NCI-H774 (cell line): ENCODE results near the gene AGMO.

Experiments used
- DNase-seq: peaks from one replicate; lab custom pipeline; 2025; lab: John Stamatoyannopoulos, UW

The AGMO gene

DNA sequence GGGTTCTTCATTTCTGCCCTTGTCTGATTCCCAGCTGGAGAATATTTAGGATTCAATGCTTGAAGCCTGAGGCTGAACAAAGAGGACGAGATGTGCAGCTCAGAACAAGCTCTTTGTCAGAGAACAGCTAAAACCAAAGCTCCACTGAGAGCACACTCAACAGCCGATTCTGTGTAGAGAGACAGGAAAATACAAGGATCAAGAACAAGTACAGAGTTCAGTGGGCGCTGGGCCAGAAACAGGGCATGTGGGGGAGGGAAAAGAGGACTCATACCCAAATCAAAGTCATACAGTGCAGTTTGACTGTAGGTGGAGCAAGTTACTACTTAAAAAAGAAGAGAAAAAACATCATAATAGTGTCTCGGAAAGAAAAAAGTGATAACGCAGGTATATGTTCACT is at the start of gene AGMO:
AGMO (minus strand) TSS at position 181 of the 400 bp plus-strand sequence.
- peak; percentile 49 for DNase-seq

DNA sequence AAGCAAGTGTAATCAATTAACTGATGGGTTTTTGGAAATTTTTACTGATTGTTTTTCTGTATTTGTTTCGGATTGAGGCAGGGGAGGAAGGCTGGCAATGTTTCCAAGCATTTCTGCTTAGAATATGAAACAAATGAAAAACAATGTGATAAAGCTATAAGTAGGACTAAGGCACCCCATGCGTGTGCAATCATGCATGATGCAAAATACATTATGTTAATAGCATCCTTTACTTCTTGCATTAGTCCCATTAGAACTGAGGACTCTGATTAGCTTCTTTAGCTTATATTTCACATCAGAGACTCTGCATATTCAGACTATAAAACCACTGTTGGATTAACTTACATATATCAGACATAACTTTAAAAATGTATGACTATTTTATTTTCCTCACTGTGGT is 48.7 kb upstream of the AGMO start:
- DNase-seq: no peak

DNA sequence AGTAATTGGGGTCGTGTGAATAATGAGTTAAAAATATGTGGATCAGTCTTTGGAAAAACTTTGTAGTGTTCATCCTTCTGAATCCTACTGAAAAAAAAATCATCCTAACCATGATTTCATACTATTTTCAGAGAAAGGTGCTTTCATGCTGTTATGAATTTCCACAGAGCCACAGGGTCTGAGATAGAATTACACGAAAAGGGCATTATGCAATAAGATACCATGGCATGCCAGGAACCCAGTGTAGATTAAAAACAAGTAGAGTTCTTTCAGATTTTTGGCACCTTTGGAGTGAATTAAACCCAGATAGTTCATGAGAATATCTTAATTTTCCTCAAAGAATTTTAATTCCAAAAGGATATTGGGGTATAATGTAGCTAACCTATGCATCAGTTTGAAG is 47.5 kb upstream of the AGMO start:
- no peak for DNase-seq

DNA sequence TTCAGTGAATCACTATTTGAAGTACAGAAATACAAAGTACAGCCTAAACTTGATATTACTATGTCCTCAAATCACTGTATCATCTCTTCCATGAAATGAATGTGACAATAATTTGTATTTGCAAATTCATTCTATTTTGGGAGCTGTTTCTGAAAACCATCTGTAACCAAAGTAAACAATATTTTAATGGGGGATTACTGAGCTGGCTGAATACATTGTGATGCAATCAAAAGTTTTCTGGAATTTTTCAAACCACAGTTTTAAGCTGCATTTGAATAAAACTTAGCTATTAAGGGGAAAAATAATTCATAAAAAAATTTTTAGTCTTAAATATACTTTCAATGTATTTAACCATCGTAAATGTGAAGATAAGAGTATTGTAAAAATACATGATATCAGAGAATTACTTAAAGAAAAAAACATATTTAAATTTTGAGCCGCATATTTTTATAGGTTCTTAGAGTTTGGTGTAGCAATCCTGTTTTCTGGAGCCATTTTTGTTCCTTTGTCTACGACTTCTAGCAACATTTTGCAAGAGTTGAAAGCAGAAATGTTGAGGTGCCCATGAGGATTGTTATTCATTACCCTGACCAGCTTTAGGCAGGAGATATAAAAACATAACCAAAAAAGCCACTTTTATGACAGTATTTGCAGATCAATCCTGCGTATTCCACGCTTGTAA is 45.9 kb upstream of the AGMO start:
- no peak for DNase-seq

DNA sequence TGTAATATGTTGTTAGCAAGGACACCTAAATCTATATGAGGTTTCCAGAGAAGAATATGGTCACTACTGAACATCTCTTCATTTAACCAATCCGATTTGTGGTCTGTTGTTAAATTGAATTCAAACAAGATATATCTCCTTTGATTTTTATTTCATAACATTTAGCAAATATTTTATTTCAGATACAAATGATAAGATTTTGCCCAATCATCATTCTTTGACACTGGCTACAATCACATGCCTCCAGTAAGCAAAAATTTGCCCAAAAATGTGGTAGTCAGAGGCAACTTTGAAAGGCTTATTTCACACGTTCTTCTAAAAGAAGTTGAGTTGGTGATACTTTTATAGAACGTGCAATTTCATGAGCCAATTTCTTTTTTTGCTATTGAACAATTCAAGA is 44.7 kb upstream of the AGMO start:
- no peak for DNase-seq

DNA sequence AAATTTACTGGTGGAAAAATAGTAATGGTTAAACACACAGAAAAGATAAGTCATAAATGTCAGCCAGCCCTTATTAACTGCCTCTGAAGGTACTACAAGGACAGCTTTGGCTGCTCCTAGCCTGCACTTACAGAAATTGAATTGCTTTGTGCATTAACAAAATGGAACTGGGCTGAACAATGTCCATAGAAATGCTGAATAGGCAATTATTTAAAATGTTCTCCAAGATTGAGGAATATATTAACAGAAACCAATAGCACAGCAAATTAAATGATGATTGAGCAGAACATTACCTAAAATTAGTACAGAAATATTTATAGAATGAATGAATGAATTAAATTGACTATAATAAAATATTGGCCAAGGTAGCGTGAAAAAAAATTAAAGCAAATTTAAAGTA is 42.4 kb upstream of the AGMO start:
- no peak for DNase-seq

DNA sequence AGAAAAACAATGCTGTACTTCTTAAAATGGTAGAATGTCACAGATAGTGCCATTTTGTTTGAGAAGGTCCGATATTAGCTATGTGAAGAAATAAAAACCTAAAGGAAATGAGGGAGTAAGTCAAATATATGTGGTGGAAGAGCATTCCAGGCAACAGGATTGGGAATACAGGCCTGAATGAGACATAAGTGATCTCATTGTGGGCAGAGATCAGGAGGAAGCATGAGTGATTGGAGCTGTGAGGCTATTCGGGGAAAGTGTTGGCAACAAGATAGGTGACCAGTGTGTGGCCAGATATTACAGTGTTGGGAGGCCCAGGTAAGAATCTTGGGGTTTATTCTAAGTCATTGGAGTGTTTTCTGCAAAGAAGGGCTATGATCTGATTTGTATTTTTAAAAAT is 41.3 kb upstream of the AGMO start:
- no peak for DNase-seq

DNA sequence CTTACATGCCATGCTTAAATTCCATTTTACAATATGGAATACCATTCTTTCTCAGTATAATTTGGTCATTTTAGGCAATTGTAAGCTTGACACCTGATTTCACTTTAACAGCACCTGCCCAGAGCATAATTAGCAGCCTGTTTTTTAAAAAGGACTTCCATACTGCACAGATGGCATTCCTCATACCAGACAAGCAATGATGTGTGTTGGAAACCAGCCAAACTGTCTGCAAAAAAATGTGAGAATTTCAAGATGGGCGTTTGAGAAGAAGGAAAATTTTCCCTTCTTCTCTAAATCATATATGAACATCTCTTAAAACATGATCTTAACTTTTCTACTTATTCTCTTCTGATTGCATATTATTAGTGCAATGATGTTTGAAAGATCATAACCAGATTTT is 40.4 kb upstream of the AGMO start:
- DNase-seq: peak; percentile 18

DNA sequence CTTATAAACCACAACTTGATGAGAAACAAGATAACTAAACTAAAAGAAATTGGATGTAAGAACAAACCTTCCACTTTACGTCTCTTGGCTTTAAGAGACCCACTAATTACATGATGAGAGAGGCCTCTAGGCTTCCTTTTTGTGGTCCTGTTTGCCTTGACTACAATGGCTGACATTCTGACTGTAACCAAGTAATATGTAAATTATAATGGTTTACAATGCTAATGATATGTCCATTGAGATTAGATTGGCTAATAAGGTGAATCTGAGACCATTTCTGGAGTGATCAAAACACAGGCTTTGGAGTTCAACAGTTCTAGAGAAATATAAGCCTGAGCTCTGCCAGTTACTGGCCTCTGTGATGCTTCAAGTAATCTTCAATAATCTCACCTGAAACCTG is 39.4 kb upstream of the AGMO start:
- no peak for DNase-seq

DNA sequence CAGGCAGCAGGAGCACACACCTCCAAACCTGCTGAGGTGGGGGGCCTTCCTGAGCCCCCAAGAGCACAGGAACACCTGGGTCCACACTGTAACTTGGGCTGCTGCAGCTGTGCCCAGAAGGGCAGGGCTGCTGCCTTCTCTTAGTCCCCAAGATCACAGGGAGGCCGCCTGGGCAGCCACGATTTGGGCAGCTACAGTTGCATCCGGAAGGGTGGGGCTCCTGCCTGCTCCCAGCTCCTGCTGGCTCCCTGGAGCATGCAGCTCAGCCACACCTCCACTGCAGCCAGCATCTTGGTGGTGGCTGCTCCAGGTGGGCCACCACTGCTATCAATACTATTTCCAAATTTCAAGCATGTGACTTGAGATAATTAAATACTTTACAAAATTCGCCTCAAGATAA is 38.5 kb upstream of the AGMO start:
- no peak for DNase-seq

DNA sequence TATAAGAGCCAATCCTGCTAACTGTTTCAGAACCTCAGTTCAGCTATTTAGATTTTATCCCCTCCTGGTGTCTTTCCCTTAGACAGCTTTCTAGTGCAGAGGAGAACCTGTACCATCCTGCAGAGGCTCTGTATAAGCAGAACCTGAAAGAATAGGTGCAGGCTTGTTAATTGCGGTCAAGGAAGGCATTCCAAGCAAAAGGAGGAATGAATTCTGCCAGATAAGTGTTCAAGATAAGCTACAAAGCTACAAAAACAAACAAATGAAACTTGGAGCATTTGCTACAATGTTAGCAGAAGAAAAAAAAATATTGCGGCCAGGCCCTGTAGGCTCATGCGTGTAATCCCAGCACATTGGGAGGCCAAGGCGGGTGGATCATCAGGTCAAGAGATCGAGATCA is 32.6 kb upstream of the AGMO start:
- no peak for DNase-seq

DNA sequence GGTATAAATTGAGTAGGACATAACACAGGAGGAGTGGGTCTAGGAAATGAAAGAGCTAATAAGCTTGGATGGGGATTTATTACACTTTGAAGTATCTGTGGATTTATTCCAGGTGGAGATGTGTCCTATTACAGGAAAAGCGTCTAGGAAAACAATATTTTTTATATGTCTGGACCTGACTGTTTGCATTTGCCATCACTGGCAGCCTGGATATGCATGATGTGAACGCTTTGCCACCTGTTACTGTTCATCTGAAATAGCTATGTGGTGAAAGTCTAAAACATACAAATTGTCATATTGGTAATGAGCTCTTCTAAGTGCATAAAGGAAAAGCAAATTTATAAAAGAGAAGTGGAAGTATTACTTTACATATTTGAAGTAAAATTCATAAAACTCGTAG is 31.6 kb upstream of the AGMO start:
- DNase-seq: no peak

DNA sequence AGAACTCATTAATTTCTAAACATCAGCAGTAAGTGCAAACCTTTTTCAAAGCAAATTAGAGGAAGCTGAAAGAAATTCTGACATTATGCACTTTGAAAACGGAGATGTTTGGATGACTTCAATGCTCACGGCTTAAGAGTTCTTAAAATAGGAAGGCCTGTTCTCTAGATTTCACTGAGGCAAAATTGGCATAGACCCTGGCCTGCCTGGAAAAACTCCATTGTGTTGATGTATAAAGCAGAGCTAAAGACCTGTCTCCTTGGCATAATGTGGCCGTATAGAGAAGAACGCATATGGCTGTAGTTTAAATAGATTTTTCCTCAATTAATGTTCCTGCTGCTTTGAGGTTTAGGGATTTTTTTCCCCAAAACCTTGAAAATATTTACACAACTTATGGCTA is 24.5 kb upstream of the AGMO start:
- no peak for DNase-seq

DNA sequence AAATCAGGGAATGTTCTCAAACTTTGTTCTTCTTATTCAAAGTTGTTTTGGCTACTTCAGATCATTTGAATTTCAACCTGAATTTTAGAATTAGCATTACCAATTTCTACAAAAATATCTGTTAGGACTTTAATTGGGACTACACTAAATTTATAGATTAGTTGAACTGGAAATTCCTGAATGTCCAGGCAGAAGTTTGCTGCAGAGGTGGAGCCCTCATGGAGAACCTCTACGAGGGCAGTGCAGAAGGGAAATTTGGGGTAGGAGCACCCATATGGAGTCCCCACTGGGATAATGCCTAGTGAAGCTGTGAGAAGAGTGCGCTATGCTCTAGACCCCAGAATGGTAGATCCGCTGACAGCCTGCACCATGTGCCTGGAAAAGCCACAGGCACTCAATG is 22.8 kb upstream of the AGMO start:
- DNase-seq: no peak

DNA sequence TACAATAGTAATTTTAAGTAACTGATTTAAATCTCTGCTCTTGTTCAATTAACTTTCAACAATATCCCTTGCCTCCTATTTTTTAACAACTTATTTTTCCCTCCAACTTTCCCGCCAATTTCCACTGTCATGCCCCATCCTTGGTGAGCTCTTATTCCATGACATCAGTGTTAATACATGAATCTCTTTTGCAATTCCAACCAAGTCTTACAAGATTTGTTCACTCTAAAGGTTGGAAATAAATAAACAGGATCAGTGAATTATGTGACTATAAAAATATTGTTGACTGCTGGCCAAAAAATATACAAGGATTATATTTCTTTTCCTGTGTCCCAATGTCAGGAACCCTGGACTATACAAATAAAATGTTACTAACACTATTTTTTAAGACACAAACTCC is 21.0 kb upstream of the AGMO start:
- no peak for DNase-seq

DNA sequence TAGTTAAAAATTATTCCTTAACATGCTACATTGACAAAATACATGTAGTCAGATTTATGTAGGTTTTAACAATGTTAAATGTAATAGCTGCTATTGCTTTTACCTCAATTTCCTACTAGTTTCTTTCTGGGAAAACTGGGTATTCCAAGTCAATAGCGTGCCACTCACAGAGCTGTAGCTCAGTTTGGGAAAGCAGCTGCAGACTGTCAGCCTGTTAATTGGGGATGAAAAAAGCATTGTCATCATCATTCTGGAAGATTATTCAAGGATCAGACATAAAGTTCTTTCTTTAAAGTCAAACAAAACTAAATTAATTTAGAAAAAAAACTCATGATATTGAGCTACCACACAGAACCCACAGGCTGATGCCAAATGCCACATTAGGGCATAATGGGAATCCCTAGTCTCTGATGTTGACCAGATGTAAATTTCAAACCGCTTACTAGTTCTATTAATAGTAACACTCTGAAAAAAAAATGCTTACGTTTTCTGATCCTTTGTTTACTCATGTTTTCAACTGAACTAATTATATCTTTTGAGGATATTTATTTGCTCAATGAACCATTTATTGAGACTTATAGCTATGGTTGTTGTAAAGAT is 19.6 kb upstream of the AGMO start:
- DNase-seq: peak; percentile 43

DNA sequence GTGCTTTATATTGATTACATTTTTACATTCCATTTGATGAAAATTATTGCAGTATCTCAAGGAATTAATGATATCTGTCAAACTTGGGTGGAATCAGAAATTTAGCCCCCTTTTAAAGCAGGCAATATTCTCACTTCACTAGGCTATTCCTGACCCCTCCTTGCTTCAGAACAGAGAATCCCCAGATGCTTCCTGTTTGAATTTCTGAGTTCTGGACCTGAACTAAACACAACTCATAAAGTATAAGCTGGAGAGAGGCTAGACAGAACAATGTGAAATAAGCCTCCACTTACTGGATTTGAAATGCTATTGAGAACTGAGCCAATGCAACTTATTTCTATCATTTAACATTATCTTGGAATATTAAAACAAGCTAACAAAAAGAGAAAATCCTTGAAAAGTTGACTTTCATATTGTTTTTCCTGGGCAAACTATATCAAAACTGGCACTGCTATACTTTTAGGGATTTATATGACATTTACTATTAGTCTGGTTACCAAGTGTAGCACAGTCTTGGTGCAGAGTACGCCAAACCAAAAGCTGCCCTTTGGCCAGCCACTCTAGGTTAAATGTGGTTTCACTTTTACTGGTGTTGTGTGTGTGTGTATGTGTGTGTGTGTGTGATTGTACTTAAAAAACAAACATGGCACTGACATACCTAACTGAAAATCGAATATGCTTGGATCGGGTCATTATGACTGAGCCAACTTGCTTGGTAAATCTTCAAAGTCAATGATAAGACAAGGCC is 19.0 kb upstream of the AGMO start:
- no peak for DNase-seq

DNA sequence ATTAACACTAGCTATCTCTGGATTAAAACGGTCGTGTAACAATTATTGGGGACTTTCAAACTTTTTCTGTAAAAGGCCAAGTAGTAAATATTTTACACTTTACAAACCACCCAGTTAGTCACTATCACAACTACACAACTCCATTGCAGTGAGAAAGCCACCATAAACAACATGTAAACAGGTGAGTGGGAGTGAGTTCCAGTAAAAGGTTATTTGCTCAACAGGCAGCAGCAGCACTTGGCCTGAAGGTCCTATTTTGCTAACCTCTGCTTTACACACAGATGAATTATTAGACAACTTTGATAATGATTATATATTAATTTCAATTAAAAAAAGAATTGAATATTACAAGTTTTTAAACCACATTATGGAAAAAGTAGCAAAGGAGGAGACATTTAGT is 15.8 kb upstream of the AGMO start:
- DNase-seq: no peak

DNA sequence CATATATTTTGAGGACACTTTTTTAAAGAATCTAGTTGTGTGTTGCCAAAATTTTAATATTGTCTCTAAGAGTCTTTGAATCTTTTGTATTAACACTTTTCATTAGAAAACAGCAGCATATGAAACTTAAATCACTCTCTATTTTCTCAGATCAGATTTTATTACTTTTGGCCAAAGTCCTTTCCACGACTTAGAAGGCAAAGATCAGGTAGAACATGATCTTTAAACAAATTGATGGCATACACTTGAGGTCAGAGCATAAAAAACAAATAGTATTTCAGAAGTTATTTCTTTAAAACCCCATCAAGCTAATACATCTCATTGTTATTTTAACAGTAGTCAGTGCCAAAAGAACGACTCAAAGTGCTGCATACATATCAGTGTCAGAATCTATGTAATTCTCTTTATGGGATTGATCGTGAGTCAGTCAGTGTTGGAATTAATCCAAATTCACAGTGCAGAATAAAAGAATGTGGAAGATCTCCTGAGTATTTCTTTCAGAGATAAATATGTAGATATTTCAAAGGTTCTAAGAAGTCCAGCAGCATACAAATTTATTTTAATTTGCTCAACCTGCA is 9.6 kb upstream of the AGMO start:
- no peak for DNase-seq

DNA sequence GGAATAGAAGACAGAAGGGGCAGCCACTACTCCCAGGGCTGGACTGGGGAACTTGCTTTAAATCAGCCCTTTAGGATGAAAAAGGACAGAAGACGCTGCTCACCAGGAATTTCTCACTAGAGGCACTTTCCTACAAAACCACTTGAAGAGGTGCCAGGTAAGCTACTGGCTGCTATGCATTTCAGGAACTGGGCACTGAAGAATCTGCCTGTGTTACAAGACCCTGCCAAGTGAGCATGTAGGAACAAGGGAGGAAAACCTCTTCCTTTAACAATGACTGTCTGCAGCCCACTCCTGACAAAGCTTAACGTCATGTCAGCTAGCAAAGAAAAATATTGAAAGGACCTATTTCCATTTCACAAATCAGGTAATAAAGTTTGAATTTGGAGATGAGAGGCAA is 5.8 kb upstream of the AGMO start:
- no peak for DNase-seq

DNA sequence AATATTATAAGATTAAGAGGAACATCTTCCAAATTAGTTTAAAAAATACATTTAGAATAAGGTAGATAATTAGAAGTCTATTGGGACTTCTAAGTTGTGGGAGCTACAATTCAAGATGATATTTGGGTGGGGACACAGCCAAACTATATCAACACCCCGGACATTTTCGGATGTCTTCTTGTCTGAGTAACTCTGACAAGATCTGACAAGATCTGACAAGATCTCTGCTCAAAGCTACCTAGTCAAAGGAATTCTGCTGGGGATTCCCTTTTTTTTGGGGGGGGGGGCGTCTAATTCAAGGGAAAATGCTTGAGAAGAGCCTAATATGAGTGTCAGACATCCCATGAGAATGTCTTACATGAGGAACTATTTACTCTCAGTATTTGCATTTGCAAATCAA is 5.2 kb upstream of the AGMO start:
- DNase-seq: no peak

DNA sequence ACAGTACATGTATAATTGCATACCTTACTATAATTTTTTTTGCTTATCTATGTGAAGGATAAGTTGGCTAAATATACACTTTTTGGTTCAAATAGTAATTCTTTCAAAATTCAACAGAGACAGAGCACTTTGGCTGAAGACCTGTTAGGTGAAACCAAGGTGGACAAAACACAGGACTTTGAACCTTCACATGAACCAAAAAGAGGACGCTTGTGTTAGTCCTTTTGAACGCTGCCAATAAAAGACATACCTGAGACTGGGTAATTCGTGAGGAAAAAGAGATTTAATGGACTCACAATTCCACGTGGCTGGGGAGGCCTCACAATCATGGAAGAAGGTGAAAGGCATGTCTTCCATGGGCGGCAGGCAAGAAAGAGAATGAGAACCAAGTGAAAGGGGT is 4.7 kb upstream of the AGMO start:
- no peak for DNase-seq

DNA sequence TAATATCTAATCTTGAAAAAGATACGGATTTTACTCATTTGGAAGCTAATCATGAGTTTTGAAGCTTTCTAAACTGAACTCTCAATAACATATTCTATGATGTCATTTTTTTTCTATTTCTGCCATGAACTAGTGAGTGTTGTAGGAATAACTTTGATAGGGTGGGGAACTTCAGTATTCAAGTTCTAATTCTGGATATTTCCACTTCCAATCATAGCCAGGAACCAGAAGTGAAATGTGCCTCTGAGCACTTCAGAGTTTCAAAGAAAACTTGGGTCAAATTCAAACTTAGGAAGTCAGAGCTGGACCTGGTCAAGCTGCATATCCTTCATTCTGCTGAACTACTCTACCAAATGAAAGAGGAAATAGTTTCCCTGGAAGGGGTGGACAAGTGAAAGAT is 847 bp downstream of the AGMO start:
- DNase-seq: no peak
